SK-N-SH (cell line): ENCODE results near the gene CPXM1. TPM values are rescaled to one million over a fixed set of nuclear protein-coding genes. Genes with fewer than 3 reads are reported as not detected.

Source experiments
- CTCF ChIA-PET: fragments of 300-600, 350-600 bp; formaldehyde crosslinking; extraction: SDS; loops from one replicate; lab custom pipeline; 2021; lab: Yijun Ruan, JAX
- POLR2A ChIA-PET: fragments of 350-600 bp; sonication (Branson Sonifier 250); formaldehyde crosslinking; extraction: SDS; loops from one replicate; lab custom pipeline; 2020; ENCODE audit warnings: antibody characterized with exemption, inconsistent platforms; lab: Yijun Ruan, JAX
- DNase-seq: peaks from one replicate; pipeline ENCODE4 v3.0.0; 2012
- H2AFZ ChIP-seq: fragments of 200-600 bp; sonication (generic); 2 replicates; pipeline ENCODE4 v1.8.1; 2016; ENCODE audit warnings: antibody characterized with exemption, mild to moderate bottlenecking, low read depth
- H3F3A ChIP-seq: fragments of 200-600 bp; sonication (generic); replicated peaks from 2 replicates; pipeline ENCODE3; 2016; ENCODE audit warnings: antibody characterized with exemption, mild to moderate bottlenecking; ENCODE audit not compliant: insufficient read depth
- H3K27ac ChIP-seq, 2 experiments: fragments of 200-500 bp in 1 of 2; fragments of 200-600 bp in 1 of 2; sonication (Bioruptor generic) in 1 of 2; sonication (generic), shearing (Covaris generic) in 1 of 2; 2 replicates each; pipeline versions ENCODE4 v1.5.1 to v1.6.1; 2014 to 2016; ENCODE audit warnings: low read depth in 2 of 2, inconsistent platforms in 1 of 2, low read length in 1 of 2, mild to moderate bottlenecking in 1 of 2, mixed read lengths in 1 of 2
- H3K27me3 ChIP-seq: fragments of 200-600 bp; sonication (generic), shearing (Covaris generic); 2 replicates; pipeline ENCODE4 v1.6.1; 2016; ENCODE audit warnings: mixed run types; ENCODE audit not compliant: insufficient read depth
- H3K36me3 ChIP-seq, 2 experiments: fragments of 200-500 bp in 1 of 2; fragments of 200-600 bp in 1 of 2; sonication (Bioruptor generic) in 1 of 2; sonication (generic) in 1 of 2; replicated peaks in 1 of 2; 2 replicates each; pipeline versions ENCODE3 to v1.5.1; 2014 to 2016; ENCODE audit warnings: low read length in 1 of 2, mild to moderate bottlenecking in 1 of 2; ENCODE audit not compliant: insufficient read depth in 2 of 2, control insufficient read depth in 1 of 2
- H3K4me1 ChIP-seq, 2 experiments: fragments of 200-500 bp in 1 of 2; fragments of 200-600 bp in 1 of 2; sonication (Bioruptor generic) in 1 of 2; sonication (generic), shearing (Covaris generic) in 1 of 2; 2 replicates each; pipeline versions ENCODE4 v1.5.1 to v1.6.1; 2014 to 2016; ENCODE audit warnings: low read depth in 1 of 2, low read length in 1 of 2, mixed run types in 1 of 2; ENCODE audit not compliant: insufficient read depth in 2 of 2, control insufficient read depth in 1 of 2
- H3K4me2 ChIP-seq: fragments of 200-600 bp; sonication (generic), shearing (Covaris generic); 2 replicates; pipeline ENCODE4 v1.6.1; 2017; ENCODE audit warnings: mixed run types
- H3K4me3 ChIP-seq, 2 experiments: fragments of 200-500 bp in 1 of 2; fragments of 200-600 bp in 1 of 2; sonication (Bioruptor generic) in 1 of 2; sonication (generic), shearing (Covaris generic) in 1 of 2; 2 replicates each; pipeline versions ENCODE4 v1.5.1 to v1.8.1; 2014 to 2016; ENCODE audit warnings: low read depth in 2 of 2, inconsistent platforms in 1 of 2, low read length in 1 of 2, mild to moderate bottlenecking in 1 of 2, mixed read lengths in 1 of 2, moderate library complexity in 1 of 2
- H3K79me2 ChIP-seq: fragments of 200-600 bp; sonication (generic); 2 replicates; pipeline ENCODE4 v1.8.1; 2017; ENCODE audit warnings: mild to moderate bottlenecking; ENCODE audit not compliant: insufficient read depth
- H3K9ac ChIP-seq: fragments of 200-600 bp; sonication (generic); 2 replicates; pipeline ENCODE4 v1.6.1; 2017; ENCODE audit warnings: mixed run types
- H3K9me2 ChIP-seq: fragments of 200-600 bp; sonication (generic); 2 replicates; pipeline ENCODE4 v1.6.1; 2017; ENCODE audit warnings: mixed run types
- H3K9me3 ChIP-seq: fragments of 200-600 bp; sonication (generic); 2 replicates; pipeline ENCODE4 v1.6.1; 2017; ENCODE audit warnings: mixed run types, mild to moderate bottlenecking, moderate library complexity
- H4K20me1 ChIP-seq: fragments of 200-600 bp; sonication (generic); 2 replicates; pipeline ENCODE4 v1.6.1; 2017; ENCODE audit warnings: mild to moderate bottlenecking, mixed run types; ENCODE audit not compliant: insufficient read depth
- ELF1 ChIP-seq: IDR thresholded peaks from 2 replicates; pipeline ENCODE4 v1.4.0; 2012
- EP300 ChIP-seq, 2 experiments: IDR thresholded peaks; 2 replicates each; pipeline versions ENCODE4 v1.4.0 to v1.6.1; 2012; ENCODE audit warnings: borderline replicate concordance in 1 of 2, low read depth in 1 of 2, low read length in 1 of 2
- FOXM1 ChIP-seq: IDR thresholded peaks from 2 replicates; pipeline ENCODE4 v1.4.0; 2012; ENCODE audit warnings: low read depth, mild to moderate bottlenecking
- GABPA ChIP-seq: IDR thresholded peaks from 2 replicates; pipeline ENCODE4 v1.4.0; 2012; ENCODE audit warnings: low read depth, mild to moderate bottlenecking
- GATA2 ChIP-seq: sonication (generic); formaldehyde crosslinking; IDR thresholded peaks from 2 replicates; pipeline ENCODE4 v1.5.0; 2020; ENCODE audit warnings: mild to moderate bottlenecking, missing genetic modification reagents
- IRF3 ChIP-seq: fragments of 150-350 bp; IDR thresholded peaks from 2 replicates; pipeline ENCODE4 v1.6.1; 2016; ENCODE audit warnings: mild to moderate bottlenecking, low read depth, low read length
- JUND ChIP-seq: IDR thresholded peaks from 2 replicates; pipeline ENCODE4 v1.4.0; 2012
- MXI1 ChIP-seq: IDR thresholded peaks from 2 replicates; pipeline ENCODE4 v1.6.1; 2012; ENCODE audit warnings: mild to moderate bottlenecking, low read depth, low read length, improper control_type of control experiment
- NFIC ChIP-seq: IDR thresholded peaks from 2 replicates; pipeline ENCODE4 v1.4.0; 2012; ENCODE audit warnings: borderline replicate concordance
- NRF1 ChIP-seq: IDR thresholded peaks from 2 replicates; pipeline ENCODE4 v1.6.1; 2012; ENCODE audit warnings: low read depth, mild to moderate bottlenecking, low read length
- PBX3 ChIP-seq: IDR thresholded peaks from 2 replicates; pipeline ENCODE4; 2012
- POLR2AphosphoS5 ChIP-seq: IDR thresholded peaks from 2 replicates; pipeline ENCODE4 v1.6.1; 2012; ENCODE audit warnings: low read depth, low read length
- RAD21 ChIP-seq: IDR thresholded peaks from 2 replicates; pipeline ENCODE4 v1.6.1; 2012; ENCODE audit warnings: mild to moderate bottlenecking, low read length
- RCOR1 ChIP-seq: fragments of 150-350 bp; IDR thresholded peaks from 2 replicates; pipeline ENCODE4 v1.6.1; 2017; ENCODE audit warnings: antibody characterized with exemption, low read length
- RXRA ChIP-seq: IDR thresholded peaks from 2 replicates; pipeline ENCODE4 v1.4.0; 2012; ENCODE audit warnings: low read depth, mild to moderate bottlenecking, borderline replicate concordance
- SMC3 ChIP-seq: IDR thresholded peaks from 2 replicates; pipeline ENCODE4 v1.6.1; 2012; ENCODE audit warnings: low read depth, low read length, improper control_type of control experiment
- TAF1 ChIP-seq: IDR thresholded peaks from 2 replicates; pipeline ENCODE4 v1.6.1; 2012; ENCODE audit warnings: low read depth, mild to moderate bottlenecking, low read length, moderate library complexity, borderline replicate concordance
- TCF12 ChIP-seq: IDR thresholded peaks from 2 replicates; pipeline ENCODE4 v1.4.0; 2012
- TEAD4 ChIP-seq: IDR thresholded peaks from 2 replicates; pipeline ENCODE4 v1.4.0; 2012; ENCODE audit warnings: mild to moderate bottlenecking, borderline replicate concordance; ENCODE audit not compliant: insufficient read depth
- USF2 ChIP-seq: fragments of 150-350 bp; IDR thresholded peaks from 2 replicates; pipeline ENCODE4 v1.6.1; 2017; ENCODE audit warnings: antibody characterized with exemption, low read length, low read depth, borderline replicate concordance
- YY1 ChIP-seq: IDR thresholded peaks from 2 replicates; pipeline ENCODE4 v1.4.0; 2012; ENCODE audit warnings: low read depth, mild to moderate bottlenecking
- WGBS: methylation state at CpG from one replicate; pipeline ENCODE4 v1.1.6; 2017; ENCODE audit warnings: low lambda C conversion rate; 5-methylcytosine and 5-hydroxymethylcytosine counted together
- polyA plus RNA-seq, 3 experiments: library from polyadenylated mRNA; depleted of rRNA; stranded (reverse); fragments of >200 nt; gene quantifications; 2 replicates each; pipeline ENCODE4 v1.2.3, GENCODE V29; 2012
- TF ChIP-seq, protein P1 (sequence below): IDR thresholded peaks from 2 replicates; pipeline ENCODE4 v1.4.0; 2012; ENCODE audit warnings: low read depth

Gene CPXM1
- polyA plus RNA-seq, 1 of the 3 experiments (the other 2 are of a cell fraction) = 99.9 TPM

GRCh38 chr20:2775139-2775538 lies 25.3 kb downstream of the CPXM1 start:
- CTCF ChIA-PET = no interaction called here
- Histone ChIP-seq H3K79me2 (no peaks in the 10 kb centered on the region), H4K20me1 (no peaks in the 10 kb centered on the region), H3F3A (no peaks in the 10 kb centered on the region), H3K27ac (no peak overlapping the region), H3K27me3 (no peaks in the 10 kb centered on the region), H2AFZ (no peak overlapping the region), H3K9me3 (peaks cover 9% of the 10 kb centered on the region), H3K4me1 (no peaks in the 10 kb centered on the region), H3K4me3 (no peak overlapping the region), H3K9ac (no peak overlapping the region), H3K4me2 (no peak overlapping the region), H3K36me3 (no peaks in the 10 kb centered on the region), H3K9me2 (no peaks in the 10 kb centered on the region)
- WGBS = 59% methylated on average over 3 of the region's 3 CpGs
- DNase-seq = peak; percentile 39
- POLR2A ChIA-PET = interaction anchor here (2.1 kb wide), 1 partner anchor 25 kb away, joined by 6 read pairs; the partner anchor contains the start of gene CPXM1
- TF ChIP-seq RXRA = no peak
- TF ChIP-seq NRF1 = no peak
- TF ChIP-seq PBX3 = no peak
- no peak for TF ChIP-seq TAF1
- no peak for TF ChIP-seq FOXM1
- no peak for TF ChIP-seq RAD21
- TF ChIP-seq USF2 = no peak
- TF ChIP-seq TCF12 = no peak
- TF ChIP-seq NFIC = no peak
- no peak for TF ChIP-seq IRF3
- no peak for TF ChIP-seq EP300 (IDR thresholded peaks at IDR 0.05; ENCODE audit: borderline replicate concordance in 1 of 2, low read depth in 1 of 2, low read length in 1 of 2)
- no peak for TF ChIP-seq POLR2AphosphoS5
- TF ChIP-seq ELF1 = no peak
- no peak for TF ChIP-seq SMC3
- no peak for TF ChIP-seq MXI1
- no peak for TF ChIP-seq GABPA

- H3K36me3 ChIP-seq = no peaks in the 10 kb centered on the region
- H3F3A ChIP-seq = no peaks in the 10 kb centered on the region
- ChIA-PET CTCF (interaction anchor here (1.0 to 1.6 kb wide), 3 partner anchors 16 to 227 kb away, joined by 3 to 8 read pairs (median 3); no protein-coding TSS in a partner anchor), POLR2A (interaction anchor here (0.9 to 2.1 kb wide), 2 partner anchors 20 to 26 kb away, joined by 3 to 6 read pairs; partner anchors contain the start of gene CPXM1)
- no peak overlapping the region for H3K9ac ChIP-seq
- H3K79me2 ChIP-seq = no peaks in the 10 kb centered on the region
- no peaks in the 10 kb centered on the region for H3K27me3 ChIP-seq
- no peak overlapping the region for H2AFZ ChIP-seq
- H3K9me3 ChIP-seq = peaks cover 9% of the 10 kb centered on the region
- H3K27ac ChIP-seq = no peak overlapping the region
- H3K4me1 ChIP-seq = no peaks in the 10 kb centered on the region
- H4K20me1 ChIP-seq = no peaks in the 10 kb centered on the region
- H3K9me2 ChIP-seq = no peaks in the 10 kb centered on the region
- TF ChIP-seq FOXM1 (no peak), RCOR1 (no peak), RXRA (no peak), JUND (no peak), GABPA (no peak), YY1 (no peak), ELF1 (no peak), GATA2 (CRISPR knock-in tag) (no peak), TEAD4 (no peak)
- TF ChIP-seq, protein P1, sequence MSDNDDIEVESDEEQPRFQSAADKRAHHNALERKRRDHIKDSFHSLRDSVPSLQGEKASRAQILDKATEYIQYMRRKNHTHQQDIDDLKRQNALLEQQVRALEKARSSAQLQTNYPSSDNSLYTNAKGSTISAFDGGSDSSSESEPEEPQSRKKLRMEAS = no peak
- TF ChIP-seq, all 33 proteins: peak for 0
- no peak overlapping the region for H3K4me3 ChIP-seq
- 81% methylated on average over 9 of the region's 9 CpGs for WGBS
- H3K4me2 ChIP-seq = no peak overlapping the region
- no peak for DNase-seq
Observed at GRCh38 chr20:2773812-2774211, 26.6 kb downstream of the CPXM1 start.
